Stimulated activated CD4-positive, alpha-beta T cell treated with anti-CD3 and anti-CD28 coated beads, Interleukin-2, amount 100 ng/mL, for 24 hours (primary cell): Measurements from ENCODE around the gene COL23A1.
A peak's percentile ranks its signal among the peaks of the same experiment; 100 is the strongest.

Experiments
- DNase-seq, 2 donors: peaks; one replicate each; pipeline ENCODE4 v3.0.0-alpha.2; 2020

COL23A1 gene

GRCh38 chr5:178291969-178292825 lies 298.0 kb downstream of the COL23A1 start:
- no peak for DNase-seq

- DNase-seq: no peak
These were observed 299.0 kb downstream of the COL23A1 start for GRCh38 chr5:178291161-178291561.

DNA sequence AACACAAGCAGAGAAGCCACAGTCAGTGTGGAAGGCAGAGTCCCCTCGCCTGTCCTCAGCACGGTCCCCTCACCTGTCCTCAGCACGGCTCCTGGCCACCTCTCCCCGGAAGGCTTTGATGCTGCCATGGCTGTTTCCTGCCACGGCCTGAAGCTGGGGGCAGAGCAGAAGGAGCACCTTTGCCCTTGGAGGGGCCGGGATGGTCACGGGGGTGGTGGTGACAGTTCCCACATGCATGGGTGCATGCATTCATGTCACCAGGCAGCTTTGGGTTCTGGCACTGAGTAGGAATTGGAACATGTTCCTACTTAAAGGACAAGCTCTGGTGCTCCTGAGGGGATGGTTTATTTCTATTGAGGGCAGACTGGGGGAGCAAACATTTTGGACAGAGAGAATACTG lies 299.8 kb downstream of the COL23A1 start:
- no peak for DNase-seq

GRCh38 chr5:178289438-178289837 lies 300.8 kb downstream of the COL23A1 start:
- DNase-seq: no peak

GRCh38 chr5:178288401-178289368 lies 301.5 kb downstream of the COL23A1 start:
- no peak for DNase-seq

- DNase-seq: no peak
These were observed 302.4 kb downstream of the COL23A1 start for GRCh38 chr5:178287791-178288105.

- DNase-seq: no peak
These were observed 303.0 kb downstream of the COL23A1 start for GRCh38 chr5:178287091-178287790.

GRCh38 chr5:178286226-178287090 lies 303.7 kb downstream of the COL23A1 start:
- DNase-seq: no peak

DNA sequence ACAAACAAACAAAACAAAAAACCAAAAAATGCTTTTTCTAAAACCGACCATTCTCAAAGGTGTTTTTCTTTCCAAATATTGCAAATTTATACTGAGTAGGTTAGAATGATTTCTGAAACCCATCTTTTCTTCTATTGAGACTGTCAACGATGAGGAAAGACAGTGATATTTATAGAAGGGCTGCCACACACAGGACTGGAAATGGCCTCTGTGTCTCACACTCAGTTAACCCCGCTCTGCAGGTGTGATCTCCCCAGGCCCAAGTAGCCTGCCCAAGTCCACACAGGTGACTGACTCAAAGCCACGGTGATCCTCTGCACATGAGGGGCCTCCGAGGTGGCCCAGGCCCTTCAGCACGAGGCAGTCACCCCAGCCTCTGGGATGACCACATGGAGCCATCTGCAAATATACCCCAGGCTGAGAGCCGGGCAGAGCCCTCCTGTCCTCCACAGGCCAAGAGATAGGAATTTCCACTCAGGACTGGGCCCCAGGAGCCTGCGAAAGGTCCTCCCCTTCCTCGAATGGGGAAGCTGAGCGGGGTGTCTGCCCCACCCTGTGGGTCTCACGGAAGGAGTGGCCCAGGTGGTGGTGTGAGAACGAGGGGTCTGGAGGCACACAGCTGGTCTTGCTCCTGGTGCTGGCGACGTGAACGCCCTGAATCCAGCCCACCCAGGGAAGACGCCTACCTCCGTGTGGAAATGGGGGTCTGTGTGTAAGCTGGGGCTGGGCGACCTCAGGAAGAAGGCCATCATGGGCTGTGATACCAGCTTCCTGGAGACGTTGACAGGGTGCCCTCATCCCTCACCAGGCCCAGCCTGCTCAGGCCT lies 304.6 kb downstream of the COL23A1 start:
- no peak for DNase-seq

GRCh38 chr5:178284996-178285395 lies 305.2 kb downstream of the COL23A1 start:
- DNase-seq: no peak

DNA sequence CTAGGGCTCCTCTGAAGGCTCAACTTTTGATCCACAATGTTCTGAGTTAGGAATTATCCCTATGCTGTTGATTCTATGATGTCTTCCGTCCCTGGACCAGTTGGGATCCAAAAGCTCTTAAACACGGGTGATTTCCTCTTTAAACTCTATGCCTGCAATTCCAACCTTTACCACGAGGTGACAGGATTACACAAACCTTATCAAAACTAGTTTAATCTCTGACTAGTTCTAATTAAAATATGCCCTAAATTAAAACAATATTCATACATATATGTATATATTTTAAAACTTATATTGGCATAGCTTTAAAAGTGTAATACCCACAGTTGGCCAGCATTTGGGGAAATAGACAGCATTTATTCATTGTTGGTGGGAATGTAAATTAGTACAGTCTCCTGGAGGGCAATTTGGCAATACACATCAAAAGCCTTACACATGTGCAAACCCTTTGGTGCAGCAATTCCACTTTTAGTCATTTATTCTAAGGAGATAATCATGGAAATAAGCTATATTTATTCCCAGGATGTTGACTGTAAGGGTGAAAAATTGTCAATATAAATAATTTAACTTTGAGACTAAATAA lies 306.0 kb downstream of the COL23A1 start:
- DNase-seq: no peak

GRCh38 chr5:178283520-178283919 lies 306.7 kb downstream of the COL23A1 start:
- no peak for DNase-seq

DNA sequence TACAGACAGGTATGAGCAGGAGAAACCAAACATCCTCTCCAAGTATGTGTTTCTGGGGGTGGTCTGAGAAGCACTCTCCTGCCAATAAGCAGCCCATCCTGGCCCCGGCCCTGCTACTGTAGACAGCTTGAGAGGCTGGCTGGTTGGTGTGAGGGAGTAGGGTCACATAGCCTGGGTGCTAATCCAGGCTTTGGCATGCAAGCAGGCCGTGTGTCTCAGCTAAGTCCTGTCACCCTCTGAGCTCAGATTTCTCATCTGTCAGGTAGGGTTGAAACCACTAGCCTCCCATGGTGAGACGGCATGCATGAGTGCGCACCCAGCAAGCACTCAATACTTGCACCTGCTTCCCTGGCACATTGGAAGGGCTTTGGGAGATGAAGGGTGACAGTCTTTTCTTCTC lies 307.8 kb downstream of the COL23A1 start:
- DNase-seq: no peak

- no peak for DNase-seq
These were observed 308.9 kb downstream of the COL23A1 start for GRCh38 chr5:178281331-178281730.

DNA sequence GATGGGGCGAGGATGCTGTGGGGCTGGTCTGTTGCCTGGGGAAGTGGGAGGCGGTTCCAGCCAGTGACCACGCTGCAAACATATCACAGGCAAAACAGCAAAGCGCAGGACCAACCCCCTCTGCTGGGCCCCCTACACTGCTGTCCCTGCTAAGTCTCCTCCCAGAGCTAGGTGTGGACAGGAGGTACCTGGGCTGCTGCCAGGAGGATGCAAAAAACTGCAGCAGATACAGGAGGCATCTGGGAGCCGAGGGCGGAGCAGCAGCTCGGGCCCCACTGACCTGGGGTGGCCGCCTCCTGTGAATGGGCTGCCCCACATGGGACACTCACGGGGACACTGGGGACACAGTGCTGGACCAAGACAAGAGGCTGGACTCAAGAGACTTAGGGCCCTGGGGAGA lies 309.6 kb downstream of the COL23A1 start:
- DNase-seq: no peak

DNA sequence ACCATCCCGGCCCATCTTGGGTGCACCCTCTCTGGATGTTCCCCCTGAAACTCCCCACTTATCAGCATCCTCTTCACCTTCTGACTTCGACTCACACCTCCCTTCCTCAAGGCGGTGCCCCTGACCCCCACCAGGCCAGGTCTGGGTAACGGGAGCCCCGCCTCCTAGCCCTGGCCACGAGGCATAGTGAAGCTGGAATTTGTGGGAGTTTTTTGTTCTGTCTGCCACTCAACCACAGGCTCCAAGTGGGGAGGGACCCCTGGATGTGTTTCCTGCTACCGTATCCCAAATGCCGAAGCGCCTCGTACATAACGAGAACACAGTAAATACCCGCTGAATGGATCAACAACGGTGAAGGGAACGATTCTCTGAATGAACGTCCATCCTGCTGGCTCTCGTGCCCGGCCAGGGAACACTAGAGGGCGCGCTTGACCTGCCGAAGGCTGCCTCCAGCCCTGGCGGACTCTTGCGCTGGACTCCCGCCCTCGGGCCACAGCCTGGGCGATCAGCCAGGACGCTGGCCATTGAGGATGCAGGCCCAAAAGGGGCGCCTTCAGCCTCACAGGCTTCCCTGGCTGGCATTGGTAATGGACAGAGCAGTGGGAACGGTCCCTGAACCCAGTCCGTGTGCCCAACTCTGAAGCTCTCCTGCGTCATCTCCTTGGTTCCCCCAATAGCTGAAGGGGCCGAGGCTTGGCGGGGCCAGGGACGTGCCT lies 310.3 kb downstream of the COL23A1 start:
- DNase-seq: peak; percentile 69 to 77

- no peak for DNase-seq
These were observed 311.0 kb downstream of the COL23A1 start for GRCh38 chr5:178279026-178279722.

GRCh38 chr5:178278358-178279023 lies 311.7 kb downstream of the COL23A1 start:
- no peak for DNase-seq

GRCh38 chr5:178277866-178278265 lies 312.3 kb downstream of the COL23A1 start:
- no peak for DNase-seq
